Activated CD4-positive, alpha-beta T cell treated with anti-CD3 and anti-CD28 coated beads, Interleukin-2, amount 10 ng/mL, durations not matched to agents 24 days and 14 days (primary cell): Measurements from ENCODE around the gene RASGRF1. TPM values are rescaled to one million over a fixed set of nuclear protein-coding genes. Genes with fewer than 3 reads are reported as not detected.

Source experiments
- DNase-seq: peaks from one replicate; pipeline ENCODE4 v3.0.0; 2022
- H3K27ac Mint-ChIP-seq: one replicate; pipeline ENCODE4 v1.8.0; 2022; ENCODE audit warnings: mild to moderate bottlenecking, mixed read lengths
- H3K27me3 Mint-ChIP-seq: one replicate; pipeline ENCODE4 v1.8.0; 2022; ENCODE audit warnings: mixed read lengths
- H3K36me3 Mint-ChIP-seq: one replicate; pipeline ENCODE4 v1.8.0; 2022; ENCODE audit warnings: low read depth, mild to moderate bottlenecking, mixed read lengths
- H3K4me1 Mint-ChIP-seq: one replicate; pipeline ENCODE4 v1.8.0; 2021; ENCODE audit warnings: mixed read lengths
- H3K4me3 Mint-ChIP-seq: one replicate; pipeline ENCODE4 v1.8.0; 2022; ENCODE audit warnings: mild to moderate bottlenecking, moderate library complexity, mixed read lengths
- H3K9me3 Mint-ChIP-seq: one replicate; pipeline ENCODE4 v1.8.0; 2021; ENCODE audit warnings: mixed read lengths
- intact Hi-C: fragments of 100-400 bp; cut with micrococcal nuclease; formaldehyde crosslinking; loops from one replicate; pipeline ENCODE4 v1.15.1; 2023
- total RNA-seq: library from RNA; stranded (reverse); gene quantifications from 2 replicates; pipeline ENCODE4 v1.2.3, GENCODE V29; 2022

Gene RASGRF1
- total RNA-seq, 1 donor from 2014 or later, result not detected

GRCh38 chr15:78944669-78945407 is 145.7 kb downstream of the RASGRF1 start, which contains the start of gene CTSH:
Gene CTSH, minus strand, starts transcription at chr15:78945046. Its CDS starts 65 bp downstream, at chr15:78944981.
- intact Hi-C loops, result no loop called here
- Mint-ChIP-seq H3K9me3 (no peaks in the 10 kb centered on the region), H3K4me3 (peak within 1 kb of the TSS; percentile 89), H3K4me1 (peaks cover 10% of the 10 kb centered on the region), H3K36me3 (peaks cover 2% of the 10 kb centered on the region), H3K27ac (peak within 1 kb of the TSS; percentile 72), H3K27me3 (peaks cover 25% of the 10 kb centered on the region)
- peak; percentile 92 for DNase-seq

GRCh38 chr15:78944202-78944625 is 146.4 kb downstream of the RASGRF1 start:
- Mint-ChIP-seq H3K27me3 (peaks cover 25% of the 10 kb centered on the region), H3K9me3 (no peaks in the 10 kb centered on the region), H3K27ac (peak overlapping the region; percentile 72), H3K4me1 (peaks cover 14% of the 10 kb centered on the region), H3K36me3 (peaks cover 4% of the 10 kb centered on the region), H3K4me3 (peak overlapping the region; percentile 89)
- intact Hi-C loops, result no loop called here
- DNase-seq, result no peak

- DNase-seq, result no peak
- Mint-ChIP-seq H3K4me1 (peaks cover 19% of the 10 kb centered on the region), H3K9me3 (no peaks in the 10 kb centered on the region), H3K36me3 (peaks cover 6% of the 10 kb centered on the region), H3K27me3 (peaks cover 25% of the 10 kb centered on the region), H3K4me3 (peak overlapping the region; percentile 89), H3K27ac (peak overlapping the region; percentile 8)
- intact Hi-C loops, result no loop called here
Measured at GRCh38 chr15:78943692-78944091, 146.9 kb downstream of the RASGRF1 start.

- intact Hi-C loops, result no loop called here
- peaks cover 25% of the 10 kb centered on the region for H3K27me3 Mint-ChIP-seq
- H3K27ac Mint-ChIP-seq, result no peak overlapping the region
- H3K36me3 Mint-ChIP-seq, result peaks cover 10% of the 10 kb centered on the region
- H3K4me3 Mint-ChIP-seq, result no peak overlapping the region
- DNase-seq, result no peak
- peaks cover 26% of the 10 kb centered on the region for H3K4me1 Mint-ChIP-seq
- peaks cover 3% of the 10 kb centered on the region for H3K9me3 Mint-ChIP-seq
Measured at GRCh38 chr15:78942741-78943140, 147.8 kb downstream of the RASGRF1 start.

- peaks cover 3% of the 10 kb centered on the region for H3K9me3 Mint-ChIP-seq
- peaks cover 36% of the 10 kb centered on the region for H3K4me1 Mint-ChIP-seq
- peak overlapping the region; percentile 85 for H3K27ac Mint-ChIP-seq
- peaks cover 8% of the 10 kb centered on the region for H3K27me3 Mint-ChIP-seq
- peak overlapping the region; percentile 68 for H3K4me3 Mint-ChIP-seq
- peaks cover 19% of the 10 kb centered on the region for H3K36me3 Mint-ChIP-seq
- intact Hi-C loops, result no loop called here
- DNase-seq, result no peak
Measured at GRCh38 chr15:78938658-78939488, 151.7 kb downstream of the RASGRF1 start.

GRCh38 chr15:78937132-78937739 is 153.3 kb downstream of the RASGRF1 start:
- H3K36me3 Mint-ChIP-seq, result peaks cover 20% of the 10 kb centered on the region
- peaks cover 34% of the 10 kb centered on the region for H3K4me1 Mint-ChIP-seq
- H3K4me3 Mint-ChIP-seq, result peak overlapping the region; percentile 68
- H3K27ac Mint-ChIP-seq, result peak overlapping the region; percentile 78
- peak; percentile 80 for DNase-seq
- intact Hi-C loops, result no loop called here
- H3K27me3 Mint-ChIP-seq, result no peaks in the 10 kb centered on the region
- peaks cover 3% of the 10 kb centered on the region for H3K9me3 Mint-ChIP-seq

- Mint-ChIP-seq H3K9me3 (peaks cover 3% of the 10 kb centered on the region), H3K27me3 (no peaks in the 10 kb centered on the region), H3K4me3 (no peak overlapping the region), H3K27ac (peak overlapping the region; percentile 78), H3K4me1 (peaks cover 33% of the 10 kb centered on the region), H3K36me3 (peaks cover 26% of the 10 kb centered on the region)
- intact Hi-C loops, result no loop called here
- DNase-seq, result no peak
Measured at GRCh38 chr15:78934655-78935023, 155.9 kb downstream of the RASGRF1 start.

- Mint-ChIP-seq H3K9me3 (peaks cover 3% of the 10 kb centered on the region), H3K27ac (peak overlapping the region; percentile 78), H3K36me3 (peaks cover 24% of the 10 kb centered on the region), H3K27me3 (no peaks in the 10 kb centered on the region), H3K4me3 (no peak overlapping the region), H3K4me1 (peaks cover 28% of the 10 kb centered on the region)
- intact Hi-C loops, result no loop called here
- DNase-seq, result no peak
Measured at GRCh38 chr15:78933823-78934654, 156.5 kb downstream of the RASGRF1 start.

GRCh38 chr15:78933187-78933822 is 157.3 kb downstream of the RASGRF1 start:
- Mint-ChIP-seq H3K36me3 (peaks cover 23% of the 10 kb centered on the region), H3K4me1 (peaks cover 21% of the 10 kb centered on the region), H3K9me3 (peaks cover under 1% of the 10 kb centered on the region), H3K4me3 (no peak overlapping the region), H3K27me3 (no peaks in the 10 kb centered on the region), H3K27ac (no peak overlapping the region)
- intact Hi-C loops, result no loop called here
- DNase-seq, result no peak

GRCh38 chr15:78932258-78932808 is 158.2 kb downstream of the RASGRF1 start:
- Mint-ChIP-seq H3K27ac (no peak overlapping the region), H3K4me3 (no peak overlapping the region), H3K36me3 (peaks cover 24% of the 10 kb centered on the region), H3K4me1 (peaks cover 14% of the 10 kb centered on the region), H3K27me3 (no peaks in the 10 kb centered on the region), H3K9me3 (no peaks in the 10 kb centered on the region)
- DNase-seq, result no peak
- intact Hi-C loops, result no loop called here

- Mint-ChIP-seq H3K4me1 (peaks cover 8% of the 10 kb centered on the region), H3K27me3 (no peaks in the 10 kb centered on the region), H3K36me3 (peaks cover 27% of the 10 kb centered on the region), H3K9me3 (no peaks in the 10 kb centered on the region), H3K27ac (no peak overlapping the region), H3K4me3 (no peak overlapping the region)
- no peak for DNase-seq
- intact Hi-C loops, result no loop called here
Measured at GRCh38 chr15:78931439-78932257, 158.9 kb downstream of the RASGRF1 start.
